Fibroblast of lung (primary cell): ENCODE measurements around the gene PRKAR1B.

ENCODE experiments used
- EZH2 ChIP-seq: IDR thresholded peaks from 2 replicates; pipeline ENCODE4 v1.5.1; 2012; ENCODE audit warnings: low read length, control low read depth, mild to moderate bottlenecking; ENCODE audit errors: missing control alignments
- TF ChIP-seq, protein P1 (sequence below), 2 donors: IDR thresholded peaks in 1 of 2; conservative IDR thresholded peaks in 1 of 2; 1 replicate in 1 of 2; 2 replicates in 1 of 2; pipeline ENCODE4 v1.5.1; 2011 to 2012; ENCODE audit warnings: low read length in 2 of 2, control low read depth in 1 of 2, inconsistent platforms in 1 of 2, low read depth in 1 of 2, mild to moderate bottlenecking in 1 of 2

DNA sequence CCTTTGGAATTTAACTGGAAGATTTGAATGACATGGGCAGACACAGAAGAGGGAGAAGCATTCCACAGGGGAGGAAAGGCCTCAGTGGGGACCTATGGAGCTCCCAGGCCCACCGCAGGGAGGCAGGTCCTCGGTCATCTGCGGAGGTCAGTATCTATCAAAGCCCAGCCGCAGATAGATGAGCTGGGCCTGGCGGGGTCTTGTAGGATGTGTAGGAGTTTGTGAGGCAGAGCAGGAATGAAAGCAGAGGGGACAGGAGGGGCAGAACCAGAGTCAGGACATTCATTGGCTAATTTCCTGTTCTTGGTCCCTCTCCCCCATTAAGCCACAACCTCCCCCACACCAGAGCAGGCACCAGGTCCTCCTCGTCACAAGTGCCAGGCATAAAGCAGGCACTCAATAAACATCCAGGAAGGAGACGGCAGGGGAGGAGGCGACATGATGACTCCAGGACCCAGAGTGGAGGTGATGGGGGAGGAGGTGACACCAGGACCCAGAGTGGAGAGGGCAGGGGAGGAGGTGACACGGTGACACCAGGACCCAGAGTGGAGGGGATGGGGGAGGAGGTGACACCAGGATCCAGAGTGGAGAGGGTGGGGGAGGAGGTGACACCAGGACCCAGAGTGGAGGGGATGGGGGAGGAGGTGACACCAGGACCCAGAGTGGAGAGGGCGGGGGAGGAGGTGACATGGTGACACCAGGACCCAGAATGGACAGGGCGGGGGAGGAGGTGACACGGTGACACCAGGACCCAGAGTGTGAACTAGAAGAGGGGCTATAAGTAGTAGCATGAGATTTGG lies 123.7 kb downstream of the PRKAR1B start:
- TF ChIP-seq, protein P1, sequence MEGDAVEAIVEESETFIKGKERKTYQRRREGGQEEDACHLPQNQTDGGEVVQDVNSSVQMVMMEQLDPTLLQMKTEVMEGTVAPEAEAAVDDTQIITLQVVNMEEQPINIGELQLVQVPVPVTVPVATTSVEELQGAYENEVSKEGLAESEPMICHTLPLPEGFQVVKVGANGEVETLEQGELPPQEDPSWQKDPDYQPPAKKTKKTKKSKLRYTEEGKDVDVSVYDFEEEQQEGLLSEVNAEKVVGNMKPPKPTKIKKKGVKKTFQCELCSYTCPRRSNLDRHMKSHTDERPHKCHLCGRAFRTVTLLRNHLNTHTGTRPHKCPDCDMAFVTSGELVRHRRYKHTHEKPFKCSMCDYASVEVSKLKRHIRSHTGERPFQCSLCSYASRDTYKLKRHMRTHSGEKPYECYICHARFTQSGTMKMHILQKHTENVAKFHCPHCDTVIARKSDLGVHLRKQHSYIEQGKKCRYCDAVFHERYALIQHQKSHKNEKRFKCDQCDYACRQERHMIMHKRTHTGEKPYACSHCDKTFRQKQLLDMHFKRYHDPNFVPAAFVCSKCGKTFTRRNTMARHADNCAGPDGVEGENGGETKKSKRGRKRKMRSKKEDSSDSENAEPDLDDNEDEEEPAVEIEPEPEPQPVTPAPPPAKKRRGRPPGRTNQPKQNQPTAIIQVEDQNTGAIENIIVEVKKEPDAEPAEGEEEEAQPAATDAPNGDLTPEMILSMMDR (conservative IDR thresholded peaks at IDR 0.05 in 1 of 2, IDR thresholded peaks at IDR 0.05 in 1 of 2; ENCODE audit: low read depth in 1 of 2, low read length in 2 of 2) = no peak
- TF ChIP-seq EZH2 = no peak
